NCI-H510A treated with DMSO at 0.1 percent for 48 hours (cell line): ENCODE data around the gene FLYWCH1.

Experiments used
- DNase-seq: peaks from one replicate; lab custom pipeline; 2025; lab: John Stamatoyannopoulos, UW

FLYWCH1 gene

DNA sequence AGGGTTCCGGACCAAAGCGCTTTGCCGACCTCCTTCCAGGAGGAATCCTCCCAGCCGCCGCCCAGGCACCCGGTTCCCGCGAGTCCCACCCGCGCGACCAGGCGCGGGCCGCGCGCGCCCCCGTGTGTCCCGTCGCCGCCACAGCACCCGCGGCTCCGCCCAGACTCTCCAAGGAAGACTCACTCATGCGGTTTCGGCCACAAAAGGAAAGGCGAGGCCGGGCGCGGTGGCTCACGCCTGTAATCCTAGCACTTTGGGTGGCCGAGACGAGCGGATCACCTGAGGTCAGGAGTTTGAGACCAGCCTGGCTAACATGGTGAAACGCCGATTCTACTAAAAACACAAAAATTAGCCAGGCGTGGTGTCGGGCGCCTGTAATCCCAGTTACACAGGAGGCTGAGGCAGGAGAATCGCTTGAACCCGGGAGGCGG lies 72.0 kb downstream of the FLYWCH1 start:
- peak; percentile 53 for DNase-seq

DNA sequence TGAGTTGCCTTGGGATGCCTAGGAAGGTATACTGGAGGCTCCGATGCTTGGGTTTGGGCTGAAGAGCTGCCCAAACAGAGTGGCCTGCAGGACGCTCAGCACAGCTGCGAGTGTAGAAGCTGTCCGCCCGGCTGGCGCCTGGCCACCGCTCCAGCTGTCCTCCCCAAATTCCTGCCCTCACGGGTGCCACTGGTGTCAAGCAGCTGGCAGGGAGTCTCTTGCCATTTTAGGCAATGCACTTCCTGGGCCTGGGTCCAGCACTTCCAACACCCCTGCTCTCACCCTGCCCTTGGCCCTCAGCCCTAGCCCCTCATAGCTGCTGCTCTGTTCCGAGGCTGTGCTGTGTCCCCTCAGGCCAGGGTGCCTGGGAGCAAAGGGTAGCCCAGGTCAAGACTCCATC lies 73.7 kb downstream of the FLYWCH1 start:
- DNase-seq: no peak

DNA sequence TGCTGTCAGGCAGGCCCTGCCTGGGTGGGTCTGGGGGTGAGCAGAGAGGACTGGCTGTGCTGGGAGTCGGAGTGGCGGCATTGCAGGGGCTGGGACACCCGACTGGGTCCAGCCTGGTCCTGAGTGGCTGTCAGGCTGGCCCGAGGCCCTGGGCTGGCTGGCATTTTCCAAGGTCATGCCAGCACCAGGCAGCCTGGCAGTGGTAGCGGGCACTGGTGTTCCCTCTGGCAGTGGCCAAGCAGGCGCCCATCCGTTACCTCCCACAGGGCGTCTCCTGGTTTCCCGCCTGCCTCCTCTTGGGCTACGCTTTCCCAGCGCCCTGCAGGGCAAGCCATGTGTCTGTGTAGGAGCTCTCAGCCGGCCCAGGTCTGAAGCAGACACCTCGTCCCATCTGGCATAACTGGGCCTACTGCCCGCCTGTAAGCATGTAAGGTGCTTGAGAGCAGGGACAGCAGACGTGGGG lies 74.2 kb downstream of the FLYWCH1 start:
- no peak for DNase-seq

DNA sequence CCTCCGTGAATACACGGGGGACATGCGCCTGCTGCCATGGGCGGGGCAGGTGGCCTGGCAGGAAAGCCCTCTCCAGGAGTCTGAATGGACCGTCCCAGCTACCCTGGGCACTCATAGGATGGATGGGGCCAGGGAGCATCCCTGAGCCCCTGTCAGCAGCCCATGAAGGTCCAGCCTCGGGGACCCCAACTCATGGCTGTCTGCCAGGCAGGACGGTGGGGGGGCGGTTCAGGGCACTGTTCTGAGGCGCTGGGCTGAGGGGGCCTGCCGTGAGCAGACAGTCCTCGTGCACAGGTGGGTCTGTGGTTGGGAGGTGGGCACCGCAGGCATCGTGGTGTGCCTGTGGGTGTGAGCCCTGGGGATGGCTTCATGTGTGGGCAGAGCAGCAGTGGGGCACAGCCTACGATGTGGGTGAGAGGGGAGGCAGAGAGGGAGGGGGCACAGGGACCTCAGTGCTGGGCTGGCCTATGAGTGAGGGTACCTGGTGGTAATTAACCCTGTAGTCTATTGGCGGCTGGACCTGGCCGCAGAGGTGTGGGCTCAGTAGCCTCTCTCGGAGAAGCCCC lies 75.0 kb downstream of the FLYWCH1 start:
- no peak for DNase-seq

DNA sequence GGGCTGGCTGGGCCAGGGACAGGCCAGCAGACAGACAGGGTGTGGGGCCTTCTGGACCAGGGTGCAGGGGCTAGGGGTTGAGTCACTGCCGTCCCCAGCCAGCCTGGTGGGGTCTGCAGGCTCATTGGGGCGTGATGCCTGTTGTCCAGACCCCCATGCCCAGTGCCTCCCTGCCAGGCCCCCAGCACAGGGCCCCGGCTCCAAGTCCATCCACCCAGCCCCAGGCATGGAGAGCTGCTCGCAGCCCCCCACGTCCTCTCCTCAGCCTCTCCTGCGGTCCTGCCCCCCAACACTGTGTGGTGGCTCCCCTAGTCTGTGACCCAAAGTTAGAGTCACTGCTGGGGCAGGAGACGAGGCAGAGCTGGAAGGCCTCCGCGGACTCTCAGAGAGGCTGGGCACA lies 75.6 kb downstream of the FLYWCH1 start:
- DNase-seq: no peak

DNA sequence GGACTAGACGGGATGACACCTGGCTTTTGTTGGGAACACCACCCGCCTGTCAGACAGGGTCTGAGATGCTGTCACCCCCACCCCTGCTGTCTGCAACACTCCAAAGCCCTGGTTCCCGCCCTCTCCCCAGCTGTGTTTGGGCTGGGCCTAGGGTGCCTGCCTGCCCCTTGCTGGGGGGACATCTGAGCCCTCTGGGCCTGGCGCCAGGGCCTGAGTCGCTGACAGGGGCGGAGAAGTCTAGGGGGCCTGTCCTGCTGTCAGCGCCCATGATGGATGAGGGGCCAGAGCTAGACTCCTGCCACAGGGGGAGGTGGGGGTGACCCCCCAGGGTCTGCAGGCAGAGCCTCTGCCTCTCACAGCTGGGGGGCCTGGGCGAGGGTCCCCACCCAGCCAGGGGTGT lies 76.1 kb downstream of the FLYWCH1 start:
- DNase-seq: no peak

DNA sequence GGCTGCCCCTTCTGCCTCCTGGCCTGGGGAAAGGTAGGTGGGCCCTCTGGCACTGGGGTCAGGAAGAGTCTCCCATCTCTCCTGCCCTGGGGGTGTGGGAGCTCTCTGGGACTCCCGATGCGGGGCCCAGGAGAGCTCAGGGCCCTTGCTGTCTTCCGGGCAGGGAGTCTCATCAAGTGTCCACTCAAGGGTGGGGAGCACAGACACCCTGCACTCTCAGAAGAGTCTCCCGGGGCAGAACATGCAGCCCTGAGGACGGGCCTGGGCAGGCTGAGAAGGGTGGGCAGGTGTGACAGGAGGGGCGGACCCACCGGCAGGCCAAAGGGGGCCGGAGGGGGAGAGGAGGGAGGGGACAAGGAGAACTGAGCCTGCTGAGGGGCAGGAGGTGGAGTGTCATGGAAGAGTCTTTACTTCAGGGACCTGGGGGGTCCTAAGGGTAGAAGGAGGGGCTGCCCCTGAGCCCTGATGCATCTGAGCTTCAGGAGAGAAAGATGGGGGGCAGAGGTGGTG lies 76.9 kb downstream of the FLYWCH1 start:
- DNase-seq: no peak

DNA sequence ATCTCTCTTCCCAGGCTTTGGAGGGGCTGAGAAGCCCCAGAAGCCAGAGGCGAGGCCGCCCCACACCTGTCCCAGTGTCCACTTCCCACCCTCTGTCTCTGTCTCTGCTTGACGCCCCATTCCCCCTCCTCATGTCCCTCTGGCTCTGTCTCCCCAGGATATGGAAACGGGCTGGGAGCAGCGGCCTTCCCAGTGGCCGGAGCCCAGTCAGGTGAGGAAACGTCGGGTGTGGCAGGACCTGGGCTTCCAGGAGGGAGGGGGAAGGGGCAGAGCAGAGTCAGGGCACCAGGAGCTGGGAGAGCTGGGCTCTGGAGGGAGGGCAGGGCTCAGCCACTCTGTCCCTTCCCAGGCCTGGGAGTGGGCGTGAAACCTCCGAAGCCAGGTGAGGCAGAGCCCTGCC lies 79.2 kb downstream of the FLYWCH1 start:
- DNase-seq: no peak

DNA sequence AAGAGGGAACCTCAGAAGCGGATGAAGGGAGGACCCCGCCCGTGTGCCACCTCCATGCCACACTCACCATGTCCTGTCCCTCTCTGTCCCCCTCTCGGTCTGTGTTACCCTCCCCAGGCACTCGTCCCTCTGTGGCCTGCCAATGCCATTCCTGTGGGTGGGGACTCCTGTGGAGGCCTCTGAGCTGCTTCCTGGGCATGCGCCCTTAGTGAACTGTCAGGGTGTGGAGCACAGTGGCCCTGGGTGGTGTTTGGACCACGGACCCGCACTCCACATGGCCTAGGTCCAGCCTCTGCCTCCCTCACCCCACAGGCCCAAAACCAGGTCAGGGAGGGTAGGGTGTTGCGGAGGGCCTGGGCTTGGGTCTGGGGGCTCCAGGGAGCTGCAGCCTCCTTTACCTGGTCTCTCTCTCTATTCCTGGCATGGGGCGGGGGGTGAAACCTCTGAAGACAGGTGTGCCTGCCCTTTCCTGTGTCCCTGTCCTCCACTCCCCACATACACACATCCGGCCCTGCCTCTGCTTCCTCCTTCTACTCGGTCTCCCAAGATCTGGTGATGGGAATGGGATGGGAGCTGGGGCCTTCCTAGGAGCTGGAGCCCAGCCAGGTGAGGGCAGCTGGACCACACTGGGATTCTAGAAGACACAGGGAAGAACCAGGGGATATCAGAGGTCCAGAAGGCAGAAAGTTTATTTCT lies 80.0 kb downstream of the FLYWCH1 start:
- no peak for DNase-seq

DNA sequence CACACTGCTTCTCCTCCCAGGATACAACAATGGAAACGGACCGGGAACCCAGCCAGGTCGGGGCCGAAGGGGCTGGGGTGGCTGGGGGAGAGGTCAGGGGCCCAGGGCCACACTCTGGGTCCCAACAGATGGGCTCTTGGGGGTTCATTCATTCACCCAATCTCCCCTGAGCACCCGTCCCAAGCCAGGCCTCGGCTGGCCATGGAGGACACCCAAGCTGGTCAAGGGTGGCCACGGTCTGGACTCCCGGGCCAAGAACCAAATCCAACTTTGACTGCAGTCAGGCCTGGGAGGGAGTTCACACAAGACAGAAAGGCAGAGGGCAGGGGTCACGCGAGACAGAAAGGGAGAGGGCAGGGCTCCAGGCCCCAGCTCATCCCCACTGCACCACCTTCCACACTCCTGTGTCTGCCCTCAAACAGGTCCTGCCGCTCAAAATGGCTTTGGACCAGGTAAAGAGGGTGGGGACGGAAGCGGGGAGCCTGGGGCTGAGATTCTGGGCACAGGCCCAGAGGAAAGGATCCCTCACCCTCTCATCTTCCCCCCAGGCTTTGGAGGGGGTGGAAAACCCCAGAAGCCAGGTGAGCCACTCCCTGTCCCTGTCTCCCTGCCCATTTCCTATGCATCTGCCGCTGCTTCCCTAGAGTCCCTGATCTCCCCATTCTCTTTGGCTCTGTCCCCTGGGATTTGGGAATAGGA lies 80.8 kb downstream of the FLYWCH1 start:
- no peak for DNase-seq

DNA sequence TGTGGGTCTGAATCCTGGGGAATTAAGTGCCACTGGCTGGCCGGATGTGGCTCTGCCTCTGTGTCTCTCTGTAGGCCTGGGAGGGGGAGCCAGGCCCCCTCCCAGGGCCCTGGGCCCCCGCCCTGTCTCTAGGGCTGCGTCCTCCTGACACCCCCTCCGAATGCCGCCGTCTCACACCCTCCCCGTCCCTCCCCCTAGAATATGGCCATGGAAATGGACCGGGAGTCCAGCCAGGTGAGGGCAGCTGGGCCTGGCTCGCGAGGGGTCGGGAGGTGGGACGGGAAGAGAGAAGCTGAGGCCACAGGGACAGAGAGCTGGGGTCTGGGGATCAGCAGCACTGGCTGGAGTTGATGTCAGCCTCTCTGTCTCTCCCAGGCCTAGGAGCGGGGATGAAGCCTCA lies 84.6 kb downstream of the FLYWCH1 start:
- DNase-seq: no peak

DNA sequence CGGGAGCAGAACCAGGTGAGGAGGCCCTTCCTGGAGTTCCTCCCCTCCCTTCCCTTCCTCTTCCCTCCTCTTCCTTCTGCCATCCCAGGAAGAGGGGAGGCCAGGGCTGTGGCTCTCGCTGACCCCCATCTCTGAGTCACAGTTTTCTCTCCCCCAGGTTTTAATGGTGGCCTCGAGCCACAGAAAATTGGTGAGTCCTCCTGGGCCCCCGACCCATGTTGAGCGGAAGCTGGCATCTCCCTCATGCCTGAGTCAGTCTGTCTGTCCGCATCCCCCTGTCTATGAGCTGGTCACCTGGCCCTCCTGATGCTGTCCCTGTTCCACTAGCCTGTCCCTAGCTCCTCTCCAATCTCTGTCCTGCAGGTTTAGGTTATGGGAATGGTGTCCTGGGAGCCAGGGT lies 88.2 kb downstream of the FLYWCH1 start:
- no peak for DNase-seq

DNA sequence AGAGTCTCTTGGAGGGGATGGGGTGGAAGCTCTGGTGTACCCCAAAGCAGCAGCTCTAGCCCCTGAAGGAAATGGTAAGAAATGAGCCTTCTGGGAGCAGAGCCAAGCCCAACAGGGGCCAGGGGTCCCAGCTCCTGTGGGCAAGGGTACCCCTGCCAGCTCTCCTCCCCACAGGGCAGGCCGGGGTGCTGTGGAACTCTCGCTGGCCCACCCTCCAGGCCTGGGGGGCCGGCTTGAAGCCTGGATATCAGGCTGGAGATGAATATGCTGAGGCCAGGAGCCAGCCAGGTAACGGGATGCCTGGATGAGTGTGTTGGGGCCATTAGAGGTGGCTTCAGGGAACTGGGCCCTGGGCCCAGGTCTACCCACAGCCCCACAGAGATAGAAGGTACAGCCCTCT lies 88.8 kb downstream of the FLYWCH1 start:
- no peak for DNase-seq
